Memory B cell (primary cell): Measurements from ENCODE around the gene PYDC1.
A peak's percentile ranks its signal among the peaks of the same experiment; 100 is the strongest.
"Not testable (repeated sequence)": the region's sequence is repeated elsewhere in the genome, so short reads cannot be mapped to it uniquely, and the experiment has no call there.

Experiments
- ATAC-seq: fragments of 150-1000 bp; cut with Tn5 transposase; 2 replicates; pipeline ENCODE4 v1.10.0; 2021; ENCODE audit warnings: low read depth, mild to moderate bottlenecking, moderate library complexity
- DNase-seq, 2 donors: peaks; one replicate each; pipeline ENCODE4 v3.0.0; 2022; ENCODE audit warnings: low spot score in 2 of 2
- H3K27ac Mint-ChIP-seq: one replicate; pipeline ENCODE4 v1.8.0; 2022; ENCODE audit warnings: mild to moderate bottlenecking, moderate library complexity, mixed read lengths
- H3K27me3 Mint-ChIP-seq: one replicate; pipeline ENCODE4 v1.8.0; 2022; ENCODE audit warnings: mixed read lengths
- H3K36me3 Mint-ChIP-seq: one replicate; pipeline ENCODE4 v1.8.0; 2022; ENCODE audit warnings: mild to moderate bottlenecking, mixed read lengths
- H3K4me1 Mint-ChIP-seq: one replicate; pipeline ENCODE4 v1.8.0; 2022; ENCODE audit warnings: mixed read lengths
- H3K4me3 Mint-ChIP-seq: one replicate; pipeline ENCODE4 v1.8.0; 2022; ENCODE audit warnings: mild to moderate bottlenecking, moderate library complexity, mixed read lengths
- H3K9me3 Mint-ChIP-seq: one replicate; pipeline ENCODE4 v1.8.0; 2022; ENCODE audit warnings: mixed read lengths

The PYDC1 gene

DNA sequence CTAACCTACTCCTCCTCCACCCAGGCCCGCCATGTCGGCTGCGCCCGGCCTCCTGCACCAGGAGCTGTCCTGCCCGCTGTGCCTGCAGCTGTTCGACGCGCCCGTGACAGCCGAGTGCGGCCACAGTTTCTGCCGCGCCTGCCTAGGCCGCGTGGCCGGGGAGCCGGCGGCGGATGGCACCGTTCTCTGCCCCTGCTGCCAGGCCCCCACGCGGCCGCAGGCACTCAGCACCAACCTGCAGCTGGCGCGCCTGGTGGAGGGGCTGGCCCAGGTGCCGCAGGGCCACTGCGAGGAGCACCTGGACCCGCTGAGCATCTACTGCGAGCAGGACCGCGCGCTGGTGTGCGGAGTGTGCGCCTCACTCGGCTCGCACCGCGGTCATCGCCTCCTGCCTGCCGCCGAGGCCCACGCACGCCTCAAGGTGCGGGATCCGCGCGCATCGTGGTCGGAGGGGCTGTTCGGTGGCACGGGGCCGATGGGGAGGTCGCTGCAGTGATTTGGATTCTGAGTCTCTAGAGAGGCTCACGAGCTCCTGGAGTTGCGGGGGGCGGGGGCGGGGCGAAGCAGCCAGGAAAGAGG is 2.1 kb downstream of the PYDC1 start:
- H3K4me1 Mint-ChIP-seq = peaks cover 26% of the 10 kb centered on the region
- ATAC-seq (peak; percentile 61), DNase-seq (peak in 1 of 2 donors; percentile 38)
- no peak overlapping the region for H3K27ac Mint-ChIP-seq
- H3K27me3 Mint-ChIP-seq = peaks cover 12% of the 10 kb centered on the region
- no peaks in the 10 kb centered on the region for H3K36me3 Mint-ChIP-seq
- H3K4me3 Mint-ChIP-seq = peak overlapping the region; percentile 82
- H3K9me3 Mint-ChIP-seq = no peaks in the 10 kb centered on the region

DNA sequence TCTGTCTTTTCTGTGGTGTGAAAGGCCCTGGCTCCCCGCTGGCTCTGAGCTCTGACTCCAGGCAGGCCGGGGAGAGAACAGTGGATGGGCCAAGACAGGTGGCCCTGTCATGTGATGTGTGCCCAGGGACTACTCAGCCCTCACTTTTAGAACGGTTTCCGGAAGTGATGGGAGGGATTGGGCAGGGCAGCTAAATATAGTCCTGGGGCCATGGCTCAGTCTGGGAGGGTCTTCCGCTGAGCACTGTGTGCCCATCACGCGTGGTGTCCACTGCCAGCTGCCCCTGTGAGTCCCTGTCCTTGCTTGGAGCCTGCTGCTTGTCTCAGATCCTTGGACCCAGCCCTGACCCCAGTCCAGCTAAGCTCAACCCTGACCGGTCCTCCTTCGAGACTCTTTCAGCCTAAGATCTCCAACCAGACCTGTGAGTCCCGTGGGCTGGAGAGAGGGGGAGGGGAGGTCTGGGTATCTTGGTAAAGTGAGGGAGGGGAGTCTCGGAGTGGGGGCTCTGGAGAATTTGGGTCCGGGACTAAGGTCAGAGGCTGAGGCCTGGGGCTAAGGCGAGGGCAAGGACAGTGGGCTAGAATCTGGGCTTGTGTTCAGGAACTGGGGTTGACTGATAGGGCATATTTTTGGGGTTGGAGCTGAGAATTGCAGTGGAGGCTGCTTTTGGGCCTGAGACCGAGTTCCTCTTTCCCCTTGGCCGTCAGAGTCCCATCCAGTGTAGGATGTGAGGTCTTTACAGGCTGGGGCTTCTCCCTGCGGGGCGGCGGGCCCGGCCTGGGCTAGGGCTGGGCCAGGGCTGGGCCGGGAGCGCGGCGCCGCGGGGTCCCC is 2.8 kb downstream of the PYDC1 start, which contains the start of gene TRIM72:
Gene TRIM72 (plus strand): TSS at position 243 of the 831 bp plus-strand sequence. CDS start 620 bp downstream, outside the sequence.
- H3K27ac Mint-ChIP-seq = no peak within 1 kb of the TSS
- DNase-seq (no peak), ATAC-seq (peak; percentile 7)
- H3K4me3 Mint-ChIP-seq = peak within 1 kb of the TSS; percentile 82
- no peaks in the 10 kb centered on the region for H3K36me3 Mint-ChIP-seq
- no peaks in the 10 kb centered on the region for H3K9me3 Mint-ChIP-seq
- peaks cover 10% of the 10 kb centered on the region for H3K27me3 Mint-ChIP-seq
- H3K4me1 Mint-ChIP-seq = peaks cover 26% of the 10 kb centered on the region

DNA sequence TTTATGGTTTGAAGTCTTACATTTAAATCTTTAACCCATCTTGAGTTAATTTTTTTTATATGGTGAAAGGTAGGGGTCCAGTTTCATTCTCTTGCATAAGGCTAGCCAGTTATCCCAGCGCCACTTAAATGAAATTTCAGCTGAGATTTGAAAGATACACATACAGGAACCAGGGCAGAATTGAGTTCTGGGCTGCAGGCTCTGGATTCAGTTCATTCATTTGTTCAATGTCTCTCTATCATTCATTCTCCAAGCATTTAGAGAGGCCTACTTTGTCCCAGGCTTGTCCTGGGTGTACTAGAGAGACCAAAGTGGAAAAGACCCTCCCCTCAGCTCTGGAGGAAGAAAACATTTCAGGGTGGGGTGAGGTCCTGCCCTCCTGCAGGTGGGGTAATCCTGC is 3.6 kb downstream of the PYDC1 start:
- Mint-ChIP-seq H3K4me1 (peaks cover 26% of the 10 kb centered on the region), H3K27me3 (peaks cover 6% of the 10 kb centered on the region), H3K27ac (no peak overlapping the region), H3K36me3 (no peaks in the 10 kb centered on the region), H3K4me3 (peak overlapping the region; percentile 63), H3K9me3 (no peaks in the 10 kb centered on the region)
- ATAC-seq (no peak), DNase-seq (no peak)

DNA sequence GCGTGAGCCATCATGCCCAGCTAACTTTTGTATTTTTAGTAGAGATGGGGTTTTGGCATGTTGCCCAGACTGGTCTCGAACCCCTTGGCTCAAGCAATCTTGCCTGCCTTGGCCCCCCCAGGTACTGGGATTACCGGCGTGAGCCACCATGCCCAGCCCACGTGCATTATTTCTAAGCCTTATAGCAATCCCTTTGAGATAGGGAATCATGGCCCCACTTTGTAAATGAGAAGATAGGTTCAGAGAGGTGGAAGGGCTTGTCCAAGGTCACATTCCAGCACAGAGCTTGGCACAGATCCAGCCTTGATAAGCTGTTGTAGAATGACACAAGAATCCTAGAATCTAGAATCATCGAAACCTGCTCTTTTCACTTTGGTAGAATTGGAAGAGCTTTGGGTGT is 10.2 kb downstream of the PYDC1 start:
- Mint-ChIP-seq H3K36me3 (peaks cover 9% of the 10 kb centered on the region), H3K9me3 (peaks cover 1% of the 10 kb centered on the region), H3K4me3 (no peak overlapping the region), H3K27me3 (no peaks in the 10 kb centered on the region), H3K4me1 (peaks cover 26% of the 10 kb centered on the region), H3K27ac (no peak overlapping the region)
- DNase-seq (no peak), ATAC-seq (no peak)

DNA sequence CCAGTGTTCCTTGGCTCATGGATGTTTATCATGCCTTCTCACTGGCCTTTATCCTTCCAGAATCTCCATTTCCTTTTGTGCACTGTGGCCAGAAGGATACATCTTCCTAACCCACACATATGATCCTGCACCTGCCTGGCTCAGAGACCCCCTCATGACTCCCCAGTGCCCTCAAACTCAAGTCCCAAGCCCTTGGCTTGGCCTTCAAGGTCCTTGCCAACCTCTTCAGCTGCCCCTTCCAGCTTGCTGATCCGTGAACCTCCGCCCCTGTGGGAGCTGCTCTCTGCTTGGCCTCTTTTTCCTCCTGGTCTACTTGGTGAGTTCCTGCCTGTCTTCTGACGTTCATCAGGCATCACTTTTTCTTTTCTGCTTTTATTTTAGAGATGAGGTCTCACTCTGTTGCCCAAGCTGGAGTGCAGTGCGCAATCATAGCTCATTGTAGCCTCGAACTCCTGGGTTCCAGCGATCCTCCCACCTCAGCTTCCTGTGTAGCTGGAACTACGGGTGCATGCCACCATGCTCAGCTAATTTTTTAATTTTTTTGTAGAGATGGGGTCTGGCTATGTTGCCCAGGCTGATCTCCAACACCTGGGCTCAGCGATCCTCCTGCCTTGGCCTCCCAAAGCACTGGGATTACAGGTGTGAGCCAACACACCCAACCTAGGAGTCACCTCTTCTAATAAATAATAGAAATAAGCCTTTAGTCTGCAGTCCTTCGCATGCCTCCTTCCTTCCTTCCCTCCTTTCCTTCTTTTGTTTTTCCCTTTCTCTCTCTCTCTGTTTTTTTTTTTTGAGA is 11.9 kb downstream of the PYDC1 start:
- DNase-seq (no peak), ATAC-seq (no peak)
- Mint-ChIP-seq H3K27ac (peak overlapping the region; percentile 48), H3K4me1 (peaks cover 33% of the 10 kb centered on the region), H3K4me3 (no peak overlapping the region), H3K36me3 (peaks cover 11% of the 10 kb centered on the region), H3K9me3 (peaks cover 1% of the 10 kb centered on the region), H3K27me3 (no peaks in the 10 kb centered on the region)

DNA sequence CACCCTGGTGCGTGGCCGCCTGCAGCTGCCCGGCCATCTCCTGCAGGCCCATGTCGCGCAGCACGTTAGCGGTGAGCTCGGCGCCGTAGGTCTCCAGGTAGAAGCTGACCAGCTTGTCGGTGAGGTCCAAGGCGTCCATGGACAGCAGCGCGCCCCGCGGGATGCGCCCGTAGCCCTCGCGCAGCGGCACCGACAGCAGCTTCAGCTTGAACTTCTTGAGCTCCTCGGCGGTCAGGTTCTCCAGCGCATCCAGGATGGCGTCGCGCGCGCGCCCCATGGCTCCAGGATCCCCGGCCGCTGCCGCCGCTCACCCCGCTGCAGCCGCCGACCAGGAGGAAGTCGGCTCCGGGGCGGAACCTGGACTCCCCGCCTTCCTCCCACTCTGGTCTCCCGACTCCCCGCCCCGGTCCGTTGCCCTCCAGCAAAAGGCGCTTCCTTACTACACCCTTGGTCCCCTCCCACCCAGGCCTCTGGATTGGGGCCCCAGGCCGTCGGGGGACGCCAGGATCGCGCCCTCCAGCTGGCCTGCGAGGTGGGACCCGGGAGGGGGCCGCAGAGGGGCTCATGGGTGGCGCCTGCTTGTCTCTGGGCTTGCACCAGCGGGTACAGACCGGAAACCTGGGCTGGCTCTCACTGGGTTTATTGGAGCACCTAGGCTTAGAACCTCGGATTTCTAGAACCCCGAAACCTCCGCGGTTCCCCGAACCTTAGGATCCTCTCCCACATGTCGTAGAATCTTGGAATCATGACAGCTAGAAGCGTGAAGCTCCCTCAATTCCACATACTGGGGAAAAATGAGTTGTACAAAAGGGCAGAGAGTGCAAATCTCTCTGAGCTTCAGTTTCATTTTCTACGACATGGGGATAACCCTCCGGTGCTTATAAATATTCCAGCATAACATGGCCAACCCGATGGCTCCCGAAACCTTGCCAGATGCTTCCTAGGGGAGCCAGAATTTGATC is 14.2 kb downstream of the PYDC1 start, which contains the start of gene PYCARD:
Gene PYCARD (minus strand): TSS at position 347 of the 962 bp plus-strand sequence. CDS start 70 bp downstream, at position 277.
- H3K9me3 Mint-ChIP-seq = peaks cover 1% of the 10 kb centered on the region
- H3K27ac Mint-ChIP-seq = peak within 1 kb of the TSS; percentile 63
- ATAC-seq (peak; percentile 41), DNase-seq (no peak)
- peaks cover 15% of the 10 kb centered on the region for H3K36me3 Mint-ChIP-seq
- no peaks in the 10 kb centered on the region for H3K27me3 Mint-ChIP-seq
- H3K4me1 Mint-ChIP-seq = peaks cover 44% of the 10 kb centered on the region
- peak within 1 kb of the TSS; percentile 93 for H3K4me3 Mint-ChIP-seq

DNA sequence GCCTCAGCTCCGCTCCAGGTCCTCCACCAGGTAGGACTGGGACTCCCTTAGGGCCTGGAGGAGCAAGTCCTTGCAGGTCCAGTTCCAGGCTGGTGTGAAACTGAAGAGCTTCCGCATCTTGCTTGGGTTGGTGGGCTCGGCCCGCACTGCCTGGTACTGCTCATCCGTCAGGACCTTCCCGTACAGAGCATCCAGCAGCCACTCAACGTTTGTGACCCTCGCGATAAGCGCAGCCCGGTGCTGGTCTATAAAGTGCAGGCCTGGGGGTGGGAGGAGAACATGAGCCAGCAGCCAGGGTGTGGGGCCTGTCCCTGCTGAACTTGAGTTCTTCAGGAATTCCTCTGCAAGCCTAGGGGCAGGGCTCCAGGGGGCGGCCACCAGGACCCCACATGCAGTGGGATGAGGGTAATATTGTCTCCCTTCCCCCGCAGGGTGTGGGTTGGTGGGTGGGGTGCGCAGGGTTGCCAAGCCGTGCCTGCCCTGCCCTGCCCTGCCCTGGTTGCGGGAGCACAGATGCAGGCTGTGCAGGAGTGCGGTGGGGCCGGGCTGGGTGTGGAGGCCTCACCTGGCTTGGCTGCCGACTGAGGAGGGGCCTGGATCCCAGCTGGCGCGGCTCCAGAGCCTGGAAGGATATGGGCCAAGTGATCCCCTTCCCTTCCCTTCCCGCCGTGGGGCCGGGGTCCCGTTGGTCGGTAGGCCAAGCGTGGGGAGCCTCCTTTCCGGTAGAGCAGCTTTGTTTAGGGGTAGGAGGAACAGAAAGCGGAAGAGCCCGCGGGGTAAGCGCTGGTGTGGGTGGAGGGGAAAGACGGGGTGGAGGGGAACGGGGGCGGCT is 15.1 kb downstream of the PYDC1 start:
- no peaks in the 10 kb centered on the region for H3K27me3 Mint-ChIP-seq
- H3K4me1 Mint-ChIP-seq = peaks cover 44% of the 10 kb centered on the region
- ATAC-seq (peak; percentile 81), DNase-seq (peak; percentile 42 to 58)
- peaks cover 1% of the 10 kb centered on the region for H3K9me3 Mint-ChIP-seq
- H3K36me3 Mint-ChIP-seq = peaks cover 15% of the 10 kb centered on the region
- H3K27ac Mint-ChIP-seq = peak overlapping the region; percentile 63
- peak overlapping the region; percentile 93 for H3K4me3 Mint-ChIP-seq

DNA sequence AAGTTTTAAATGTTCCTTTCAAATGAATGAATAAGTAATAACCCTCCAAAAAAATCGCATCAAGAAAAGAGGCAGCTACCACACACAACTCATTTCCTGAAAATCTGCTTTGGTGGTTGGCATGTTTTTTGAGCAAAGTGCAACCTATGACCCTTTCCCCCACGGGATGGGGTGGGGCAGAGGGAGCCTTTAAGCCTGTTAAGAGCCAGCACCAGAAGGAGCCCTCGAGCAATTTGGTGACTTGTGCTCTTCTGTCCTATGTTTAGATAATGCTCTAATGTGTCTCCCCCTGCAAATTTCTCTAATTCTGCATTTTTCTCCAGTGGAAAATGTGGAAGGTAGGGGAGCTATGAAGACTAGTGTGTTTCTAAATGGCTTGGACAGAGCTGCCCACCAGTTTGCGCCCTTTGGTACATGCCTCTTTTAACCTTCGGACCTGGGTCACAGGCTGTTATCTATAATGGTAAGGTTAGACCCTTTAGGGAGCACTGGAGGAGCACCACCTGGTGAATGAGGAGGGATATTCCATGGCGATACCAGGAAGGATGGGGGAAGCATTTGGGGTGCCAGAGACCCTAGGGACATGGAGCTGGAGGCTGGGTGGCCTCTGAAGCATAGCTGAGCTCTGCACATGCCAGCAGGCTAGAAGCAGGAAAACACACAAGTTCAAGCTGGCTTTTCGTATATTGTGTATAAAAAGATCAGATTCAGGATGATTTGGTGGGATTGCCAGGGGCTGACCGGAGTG is 15.9 kb downstream of the PYDC1 start:
- Mint-ChIP-seq H3K4me3 (peak overlapping the region; percentile 93), H3K27me3 (no peaks in the 10 kb centered on the region), H3K4me1 (peaks cover 45% of the 10 kb centered on the region), H3K9me3 (peaks cover 1% of the 10 kb centered on the region), H3K27ac (peak overlapping the region; percentile 63), H3K36me3 (peaks cover 15% of the 10 kb centered on the region)
- peak; percentile 45 for ATAC-seq
- no peak for DNase-seq

DNA sequence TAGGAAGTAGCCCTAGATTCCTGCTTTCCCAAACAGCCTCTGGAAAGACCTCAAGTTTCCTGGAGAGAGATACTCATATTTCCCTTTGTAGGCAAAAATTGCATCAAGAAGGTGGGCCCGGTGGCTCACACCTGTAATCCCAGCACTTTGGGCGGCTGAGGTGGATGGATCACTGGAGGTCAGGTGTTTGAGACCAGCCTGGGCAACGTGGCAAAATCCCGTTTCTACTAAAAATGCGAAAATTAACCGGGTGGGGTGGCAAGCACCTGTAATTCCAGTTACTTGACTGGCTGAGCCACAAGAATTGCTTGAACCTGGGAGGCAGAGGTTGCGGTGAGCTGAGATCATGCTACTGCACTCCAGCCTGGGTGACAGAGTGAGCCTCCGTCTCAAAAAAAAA is 16.8 kb downstream of the PYDC1 start:
- Mint-ChIP-seq H3K27ac (peak overlapping the region; percentile 5), H3K4me1 (peaks cover 44% of the 10 kb centered on the region), H3K4me3 (peak overlapping the region; percentile 8), H3K36me3 (peaks cover 13% of the 10 kb centered on the region)
- not testable (repeated sequence) for H3K27me3 Mint-ChIP-seq, DNase-seq, ATAC-seq, H3K9me3 Mint-ChIP-seq

DNA sequence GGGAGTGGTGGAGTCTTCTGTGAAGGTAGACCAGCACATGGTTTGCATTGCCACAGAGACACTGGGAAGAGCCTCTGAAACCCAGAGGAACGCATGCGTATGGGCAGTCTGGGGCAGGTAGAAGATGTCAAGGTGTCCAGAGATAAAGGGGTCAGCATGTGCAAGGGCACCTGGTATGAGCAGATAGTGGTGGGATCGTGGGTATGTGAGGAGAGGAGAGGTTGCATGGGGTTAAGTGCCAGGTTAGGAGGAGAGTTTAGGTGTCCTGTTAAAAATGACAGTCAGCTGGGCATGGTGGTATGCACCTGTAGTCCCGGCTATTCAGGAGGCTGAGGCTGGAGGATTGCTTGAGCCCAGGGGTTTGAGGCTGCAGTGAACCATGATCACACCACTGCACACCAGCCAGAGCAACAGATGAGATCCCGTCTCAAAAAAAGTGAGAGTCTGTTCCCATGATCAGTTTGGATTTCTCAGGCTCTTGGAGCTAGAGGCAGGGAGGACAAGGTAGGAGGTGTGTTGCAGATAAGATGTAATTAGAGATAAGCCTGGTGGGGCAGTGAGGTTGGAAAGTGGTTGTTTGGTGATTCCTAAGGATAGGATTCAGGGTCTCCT is 17.4 kb downstream of the PYDC1 start:
- DNase-seq (no peak), ATAC-seq (no peak)
- Mint-ChIP-seq H3K4me1 (peaks cover 43% of the 10 kb centered on the region), H3K36me3 (peaks cover 12% of the 10 kb centered on the region), H3K27ac (peak overlapping the region; percentile 5), H3K4me3 (peak overlapping the region; percentile 15), H3K9me3 (no peaks in the 10 kb centered on the region), H3K27me3 (no peaks in the 10 kb centered on the region)

DNA sequence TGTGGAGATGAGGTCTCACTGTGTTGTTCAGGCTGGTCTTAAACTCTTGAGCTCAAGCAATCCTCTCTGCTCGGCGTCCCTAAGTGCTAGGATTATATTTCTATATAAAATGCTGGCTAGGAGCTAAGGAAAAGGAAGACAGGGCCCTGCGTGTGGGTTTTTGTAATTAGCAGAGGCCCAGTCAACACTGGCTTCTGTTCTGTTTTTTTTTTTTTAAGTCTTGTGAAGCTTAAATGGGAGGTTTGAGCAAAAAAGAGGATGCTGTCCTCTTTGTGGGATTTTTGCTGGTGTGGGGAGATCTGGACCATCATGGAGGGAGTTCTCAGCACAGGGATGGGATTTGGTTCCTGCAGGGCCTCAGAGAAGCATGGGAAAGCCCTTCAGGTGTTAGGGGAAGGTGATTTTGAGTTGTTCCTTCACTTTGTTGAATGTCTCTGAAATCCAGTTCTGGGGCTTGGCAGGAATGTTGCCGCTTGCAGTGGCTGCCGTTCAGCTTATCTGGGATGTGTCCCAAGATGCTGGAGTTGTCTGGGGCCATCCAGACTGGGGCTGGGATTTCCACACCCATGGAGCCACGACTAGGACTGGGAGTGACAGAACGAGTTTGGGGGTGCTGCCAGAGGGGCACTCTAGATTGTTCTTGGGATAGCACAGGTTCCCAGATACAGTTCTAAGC is 18.6 kb downstream of the PYDC1 start:
- H3K4me3 Mint-ChIP-seq = no peak overlapping the region
- H3K27me3 Mint-ChIP-seq = no peaks in the 10 kb centered on the region
- H3K4me1 Mint-ChIP-seq = peaks cover 41% of the 10 kb centered on the region

More for the DNA sequence above, 18.6 kb downstream of the PYDC1 start:
- Mint-ChIP-seq H3K27ac (peak overlapping the region; percentile 68), H3K9me3 (no peaks in the 10 kb centered on the region), H3K36me3 (peaks cover 15% of the 10 kb centered on the region)
- ATAC-seq (no peak), DNase-seq (no peak)
